NCI-H2196 treated with DMSO at 0.1 percent for 48 hours (cell line): Measurements from ENCODE around the gene KCNA4.
"Not testable (repeated sequence)": the region's sequence is repeated elsewhere in the genome, so short reads cannot be mapped to it uniquely, and the experiment has no call there.

Source experiments
- DNase-seq: peaks from one replicate; lab custom pipeline; 2025; ENCODE audit not compliant: unreplicated experiment; lab: John Stamatoyannopoulos, UW

Gene KCNA4

DNA sequence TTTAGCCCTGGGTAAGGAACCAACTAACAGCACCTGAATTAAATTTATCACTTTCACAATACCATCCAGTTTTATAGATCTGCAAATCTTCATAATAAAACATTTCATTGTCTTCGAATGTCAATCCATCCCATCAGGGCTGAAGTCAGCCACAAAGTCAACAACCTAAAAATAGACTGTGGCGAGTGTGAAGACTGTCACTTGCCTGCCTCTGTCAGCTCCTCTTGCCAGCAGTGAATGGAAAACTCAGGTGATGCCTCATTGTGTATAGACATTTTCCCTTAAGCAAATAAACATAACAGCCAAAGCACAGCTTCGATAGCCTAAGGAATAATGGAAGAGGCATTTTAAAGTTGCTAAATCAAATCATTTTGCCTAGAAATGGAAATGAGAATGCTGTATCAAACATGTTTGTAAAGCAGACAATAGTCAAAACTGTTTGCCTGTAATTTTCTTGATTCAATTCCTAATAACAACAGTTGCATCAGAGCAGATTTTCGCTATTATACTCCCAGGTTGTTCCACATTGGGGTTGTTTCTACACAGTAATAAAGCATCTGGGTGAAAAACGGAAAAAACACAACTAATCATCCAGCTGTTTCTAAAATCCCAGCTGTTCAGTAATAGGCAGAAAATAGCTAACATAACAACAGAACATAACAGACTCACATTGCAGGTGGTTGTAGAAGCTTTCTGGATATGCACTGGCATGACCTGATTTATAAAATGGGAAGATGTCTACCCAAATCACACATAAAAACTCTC lies 15.7 kb downstream of the KCNA4 start:
- DNase-seq: no peak

- no peak for DNase-seq
These were observed 20.8 kb downstream of the KCNA4 start for GRCh38 chr11:29996016-29996415.

GRCh38 chr11:29989174-29989970 lies 27.5 kb downstream of the KCNA4 start:
- no peak for DNase-seq

DNA sequence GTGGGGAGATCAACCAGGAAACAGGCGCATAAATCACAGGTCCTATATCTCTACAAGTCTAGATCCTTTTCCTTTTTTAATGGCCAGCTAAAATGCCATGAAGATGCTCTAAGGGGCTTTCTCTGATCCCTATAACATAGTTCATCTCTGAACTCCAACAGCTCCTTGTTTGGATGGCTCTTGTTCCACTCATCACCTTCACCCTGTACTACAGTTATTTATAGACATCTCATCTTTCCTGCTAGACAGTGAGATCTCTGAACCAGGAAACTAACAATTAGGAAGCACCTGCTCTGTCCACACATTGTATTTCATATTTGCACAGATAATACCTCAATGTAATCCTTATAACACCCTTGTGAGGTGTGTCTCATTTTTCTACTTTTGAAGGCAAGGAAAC lies 31.6 kb downstream of the KCNA4 start:
- no peak for DNase-seq

DNA sequence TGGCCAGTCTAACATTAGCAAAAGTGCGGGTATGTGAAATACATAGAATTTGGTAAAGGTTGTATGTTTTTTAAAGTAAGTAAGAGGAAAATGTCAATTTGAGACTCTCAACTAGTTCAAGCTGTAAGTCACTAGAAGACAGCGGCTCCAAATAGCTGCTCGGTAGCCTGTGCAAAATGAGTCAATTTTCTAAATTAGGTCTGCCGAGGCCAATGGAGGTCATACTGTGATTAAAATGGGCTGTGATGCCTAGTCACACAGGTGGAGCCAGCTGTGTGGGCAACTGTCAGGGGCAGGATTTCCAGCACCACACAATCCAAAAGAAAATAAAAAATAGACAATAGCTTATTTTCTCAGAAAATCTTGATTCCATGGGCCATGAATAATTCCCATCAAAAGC lies 32.3 kb downstream of the KCNA4 start:
- no peak for DNase-seq

GRCh38 chr11:29978549-29978948 lies 38.3 kb downstream of the KCNA4 start:
- DNase-seq: no peak

DNA sequence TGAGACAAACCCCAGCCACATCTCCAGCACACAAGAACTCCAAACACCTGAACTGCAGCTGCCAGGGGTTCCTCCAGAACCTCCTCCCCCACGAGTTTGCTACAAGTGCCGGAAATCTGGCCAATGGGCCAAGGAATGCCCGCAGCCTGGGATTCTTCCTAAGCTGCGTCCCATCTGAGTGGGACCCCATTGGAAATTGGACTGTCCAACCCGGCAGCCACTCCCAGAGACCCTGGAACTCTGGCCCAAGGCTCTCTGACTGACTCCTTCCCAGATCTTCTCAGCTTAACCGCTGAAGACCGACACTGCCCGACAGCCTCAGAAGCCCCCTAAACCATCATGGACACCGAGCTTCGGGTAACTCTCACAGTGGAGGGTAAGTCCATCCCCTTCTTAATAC lies 41.2 kb downstream of the KCNA4 start:
- DNase-seq: not testable (repeated sequence)

GRCh38 chr11:29963796-29964195 lies 53.0 kb downstream of the KCNA4 start:
- DNase-seq: no peak

DNA sequence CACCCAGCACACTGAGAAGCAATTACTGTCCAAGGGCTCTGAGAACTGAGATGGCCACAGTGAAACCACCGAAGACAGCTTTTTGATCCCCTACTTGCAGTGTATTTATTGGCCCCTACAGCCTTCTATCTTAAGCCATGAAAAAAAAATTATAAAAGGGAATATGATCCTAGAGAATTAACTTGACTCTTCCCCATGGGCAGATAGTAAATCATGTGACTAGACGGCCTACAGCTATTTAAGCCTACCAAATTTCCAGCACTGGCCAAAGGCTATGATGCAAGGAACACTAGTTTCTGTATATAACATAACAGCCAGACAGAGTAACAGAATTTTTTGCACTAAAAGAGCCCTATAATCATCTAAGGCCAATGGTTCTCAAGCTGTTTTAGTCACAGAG lies 53.8 kb downstream of the KCNA4 start:
- DNase-seq: no peak

DNA sequence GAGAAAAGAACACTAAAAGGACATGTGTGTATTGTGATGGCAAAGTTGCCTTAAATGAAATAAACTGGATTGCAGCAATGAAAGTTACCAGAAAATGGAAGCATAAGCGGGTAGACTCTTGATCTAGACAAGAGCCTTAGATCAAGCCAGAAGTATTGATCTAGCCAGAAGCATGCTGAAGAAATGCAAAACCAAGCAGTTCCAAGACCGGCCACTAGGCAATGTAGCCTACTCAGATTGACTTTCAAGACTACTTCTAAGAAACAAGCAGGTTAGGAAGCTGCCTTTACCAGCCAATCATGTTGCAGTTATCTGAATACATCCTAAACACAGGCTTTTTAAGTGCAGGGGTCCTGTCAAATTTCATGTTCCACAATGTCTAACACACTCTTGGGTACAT lies 54.6 kb downstream of the KCNA4 start:
- no peak for DNase-seq
